Activated CD8-positive, alpha-beta T cell treated with anti-CD3 and anti-CD28 coated beads for 36 hours (primary cell): ENCODE measurements around the gene EPHA8. TPM values are rescaled to one million over a fixed set of nuclear protein-coding genes. Genes with fewer than 3 reads are reported as not detected.

Experiments used
- ATAC-seq: fragments of 200-7000 bp; cut with Tn5 transposase; one replicate; pipeline ENCODE4 v1.10.0; 2021; ENCODE audit warnings: mild to moderate bottlenecking, moderate library complexity
- CTCF ChIA-PET: fragments of 350-600 bp; sonication (Branson Sonifier 250); formaldehyde crosslinking; loops from one replicate; lab custom pipeline; 2021; ENCODE audit warnings: antibody characterized with exemption; lab: Charles Lee
- POLR2A ChIA-PET: fragments of 350-600 bp; sonication (Branson Sonifier 250); formaldehyde crosslinking; loops from one replicate; lab custom pipeline; 2021; ENCODE audit warnings: antibody characterized with exemption; lab: Charles Lee
- DNase-seq: peaks from one replicate; pipeline ENCODE4 v3.0.0-alpha.2; 2020
- H3K27ac Mint-ChIP-seq: one replicate; pipeline ENCODE4 v1.8.0; 2021; ENCODE audit warnings: mild to moderate bottlenecking, mixed read lengths
- H3K27me3 Mint-ChIP-seq: one replicate; pipeline ENCODE4 v1.8.0; 2021; ENCODE audit warnings: mixed read lengths
- H3K36me3 Mint-ChIP-seq: one replicate; pipeline ENCODE4 v1.8.0; 2021; ENCODE audit warnings: low read depth, mixed read lengths
- H3K4me1 Mint-ChIP-seq: one replicate; pipeline ENCODE4 v1.8.0; 2021; ENCODE audit warnings: low read depth, mixed read lengths
- H3K4me3 Mint-ChIP-seq: one replicate; pipeline ENCODE4 v1.8.0; 2021; ENCODE audit warnings: mild to moderate bottlenecking, moderate library complexity, mixed read lengths
- H3K9me3 Mint-ChIP-seq: one replicate; pipeline ENCODE4 v1.8.0; 2021; ENCODE audit warnings: mixed read lengths
- CTCF ChIP-seq: fragments of 200-600 bp; IDR thresholded peaks from one replicate; pipeline ENCODE4 v1.8.0; 2022; ENCODE audit warnings: antibody characterized with exemption, mild to moderate bottlenecking
- intact Hi-C: fragments of 100-400 bp; cut with micrococcal nuclease; formaldehyde crosslinking; loops from one replicate; pipeline ENCODE4 v1.10.0; 2022
- total RNA-seq, 2 experiments: library from RNA; stranded (reverse); gene quantifications; one replicate each; pipeline ENCODE4 v1.2.3, GENCODE V29; 2021

Gene EPHA8
- total RNA-seq, 2 experiments from 2014 or later, result not detected

DNA sequence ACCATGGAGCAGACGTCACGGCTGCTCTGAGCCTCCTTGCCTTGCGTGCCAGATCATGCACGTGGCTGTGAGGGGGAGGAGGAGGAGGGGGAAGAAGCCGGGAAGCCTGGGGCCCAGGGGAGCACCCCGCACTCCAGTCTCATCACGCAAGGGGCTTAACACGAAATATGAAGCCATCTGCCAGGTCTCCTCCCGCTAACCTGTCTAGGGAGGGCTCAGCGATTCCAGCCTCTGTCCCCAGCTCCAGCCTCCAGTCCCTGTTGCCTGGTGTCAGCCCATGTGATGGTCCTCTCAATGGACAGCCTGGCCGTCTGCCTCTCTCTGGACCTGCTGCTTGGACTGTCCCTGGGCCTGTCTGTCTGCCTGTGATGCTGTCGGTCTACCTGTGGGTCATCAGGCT lies 50.7 kb downstream of the EPHA8 start:
- intact Hi-C loops, result no loop called here
- H3K4me1 Mint-ChIP-seq, result no peaks in the 10 kb centered on the region
- no peaks in the 10 kb centered on the region for H3K36me3 Mint-ChIP-seq
- ChIA-PET CTCF (no interaction called here), POLR2A (no interaction called here)
- ATAC-seq (no peak), DNase-seq (no peak)
- H3K27me3 Mint-ChIP-seq, result peaks cover 12% of the 10 kb centered on the region
- H3K9me3 Mint-ChIP-seq, result no peaks in the 10 kb centered on the region
- H3K4me3 Mint-ChIP-seq, result no peak overlapping the region
- H3K27ac Mint-ChIP-seq, result no peak overlapping the region
- TF ChIP-seq CTCF, result no peak

GRCh38 chr1:22615886-22616285 lies 52.6 kb downstream of the EPHA8 start:
- ChIA-PET POLR2A (no interaction called here), CTCF (no interaction called here)
- Mint-ChIP-seq H3K4me1 (no peaks in the 10 kb centered on the region), H3K9me3 (no peaks in the 10 kb centered on the region), H3K27ac (no peak overlapping the region), H3K27me3 (peaks cover 18% of the 10 kb centered on the region), H3K36me3 (no peaks in the 10 kb centered on the region), H3K4me3 (no peak overlapping the region)
- TF ChIP-seq CTCF, result no peak
- ATAC-seq, result no peak
- DNase-seq, result no peak
- intact Hi-C loops, result no loop called here

- intact Hi-C loops, result no loop called here
- ATAC-seq (no peak), DNase-seq (no peak)
- Mint-ChIP-seq H3K9me3 (no peaks in the 10 kb centered on the region), H3K4me1 (no peaks in the 10 kb centered on the region), H3K36me3 (no peaks in the 10 kb centered on the region), H3K27ac (no peak overlapping the region), H3K27me3 (peaks cover 14% of the 10 kb centered on the region), H3K4me3 (no peak overlapping the region)
- TF ChIP-seq CTCF, result no peak
- ChIA-PET CTCF (no interaction called here), POLR2A (no interaction called here)
These were observed 53.3 kb downstream of the EPHA8 start for GRCh38 chr1:22616571-22616970.

GRCh38 chr1:22618056-22618455 lies 54.8 kb downstream of the EPHA8 start:
- H3K4me1 Mint-ChIP-seq, result no peaks in the 10 kb centered on the region
- no peaks in the 10 kb centered on the region for H3K36me3 Mint-ChIP-seq
- POLR2A ChIA-PET, result no interaction called here
- H3K27ac Mint-ChIP-seq, result no peak overlapping the region
- H3K27me3 Mint-ChIP-seq, result peaks cover 16% of the 10 kb centered on the region
- intact Hi-C loops, result no loop called here
- H3K4me3 Mint-ChIP-seq, result no peak overlapping the region
- DNase-seq (no peak), ATAC-seq (no peak)
- H3K9me3 Mint-ChIP-seq, result no peaks in the 10 kb centered on the region
- TF ChIP-seq CTCF, result no peak
- CTCF ChIA-PET, result no interaction called here

- no peak overlapping the region for H3K27ac Mint-ChIP-seq
- H3K36me3 Mint-ChIP-seq, result no peaks in the 10 kb centered on the region
- ChIA-PET POLR2A (no interaction called here), CTCF (no interaction called here)
- H3K27me3 Mint-ChIP-seq, result peaks cover 17% of the 10 kb centered on the region
- intact Hi-C loops, result no loop called here
- DNase-seq (no peak), ATAC-seq (no peak)
- no peak overlapping the region for H3K4me3 Mint-ChIP-seq
- no peaks in the 10 kb centered on the region for H3K4me1 Mint-ChIP-seq
- no peak for TF ChIP-seq CTCF
- no peaks in the 10 kb centered on the region for H3K9me3 Mint-ChIP-seq
These were observed 56.0 kb downstream of the EPHA8 start for GRCh38 chr1:22619252-22619651.
